Astrocyte (in vitro differentiated cells and primary cell): ENCODE measurements around the gene CDO1.

Experiments
- EZH2 ChIP-seq: IDR thresholded peaks from 2 replicates; pipeline ENCODE4 v1.6.1; 2012; ENCODE audit warnings: mild to moderate bottlenecking, low read length, inconsistent platforms; ENCODE audit not compliant: insufficient read depth
- TF ChIP-seq, protein P1 (sequence below): IDR thresholded peaks from 2 replicates; pipeline ENCODE4 v1.5.1; 2011; ENCODE audit warnings: low read depth, mild to moderate bottlenecking, inconsistent platforms, low read length, moderate library complexity; ENCODE audit not compliant: insufficient read depth

DNA sequence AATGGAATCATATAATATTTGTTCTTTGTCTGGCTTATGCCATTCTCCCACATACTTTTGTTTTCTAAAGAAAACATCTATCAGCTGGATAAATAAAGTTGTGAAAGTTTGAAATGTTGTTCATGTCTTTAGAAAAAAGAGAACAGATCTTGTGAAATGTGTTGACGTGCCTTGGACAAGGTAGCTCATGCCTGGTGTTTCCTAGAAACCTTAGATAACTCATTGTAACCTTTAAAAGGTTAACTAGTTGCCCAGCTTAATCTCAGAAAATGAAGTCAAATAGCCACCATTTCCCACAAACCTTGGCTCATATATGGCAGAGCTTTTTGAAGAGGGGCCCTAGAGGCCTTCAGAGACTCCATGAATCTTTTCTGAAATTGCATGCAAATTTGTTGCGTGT is 15.3 kb downstream of the CDO1 start:
- TF ChIP-seq, protein P1, sequence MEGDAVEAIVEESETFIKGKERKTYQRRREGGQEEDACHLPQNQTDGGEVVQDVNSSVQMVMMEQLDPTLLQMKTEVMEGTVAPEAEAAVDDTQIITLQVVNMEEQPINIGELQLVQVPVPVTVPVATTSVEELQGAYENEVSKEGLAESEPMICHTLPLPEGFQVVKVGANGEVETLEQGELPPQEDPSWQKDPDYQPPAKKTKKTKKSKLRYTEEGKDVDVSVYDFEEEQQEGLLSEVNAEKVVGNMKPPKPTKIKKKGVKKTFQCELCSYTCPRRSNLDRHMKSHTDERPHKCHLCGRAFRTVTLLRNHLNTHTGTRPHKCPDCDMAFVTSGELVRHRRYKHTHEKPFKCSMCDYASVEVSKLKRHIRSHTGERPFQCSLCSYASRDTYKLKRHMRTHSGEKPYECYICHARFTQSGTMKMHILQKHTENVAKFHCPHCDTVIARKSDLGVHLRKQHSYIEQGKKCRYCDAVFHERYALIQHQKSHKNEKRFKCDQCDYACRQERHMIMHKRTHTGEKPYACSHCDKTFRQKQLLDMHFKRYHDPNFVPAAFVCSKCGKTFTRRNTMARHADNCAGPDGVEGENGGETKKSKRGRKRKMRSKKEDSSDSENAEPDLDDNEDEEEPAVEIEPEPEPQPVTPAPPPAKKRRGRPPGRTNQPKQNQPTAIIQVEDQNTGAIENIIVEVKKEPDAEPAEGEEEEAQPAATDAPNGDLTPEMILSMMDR = no peak
- no peak for TF ChIP-seq EZH2
